RWPE2 (cell line): ENCODE measurements around the gene OR8D4.

Experiments used
- ATAC-seq: fragments of 200-7000 bp; cut with Tn5 transposase; 3 replicates; pipeline ENCODE4 v1.9.1; 2021; ENCODE audit warnings: low read depth
- DNase-seq: peaks from one replicate; pipeline ENCODE4 v3.0.0-alpha.2; 2020; ENCODE audit warnings: low spot score
- H3K27ac ChIP-seq: fragments of 450-650 bp; 2 replicates; pipeline ENCODE4 v1.5.1; 2017; ENCODE audit warnings: mild to moderate bottlenecking; ENCODE audit not compliant: poor library complexity, severe bottlenecking
- H3K27me3 ChIP-seq: fragments of 250-450 bp; sonication (Bioruptor Pico); 2 replicates; pipeline ENCODE4 v1.5.1; 2021; ENCODE audit warnings: mild to moderate bottlenecking, moderate library complexity; ENCODE audit not compliant: insufficient read depth, poor library complexity, severe bottlenecking
- H3K36me3 ChIP-seq: fragments of 250-450 bp; sonication (Bioruptor Pico); 2 replicates; pipeline ENCODE4 v1.5.1; 2020; ENCODE audit warnings: low read depth, mild to moderate bottlenecking, moderate library complexity
- H3K4me1 ChIP-seq: fragments of 250-450 bp; sonication (Bioruptor Pico); 2 replicates; pipeline ENCODE4 v1.5.1; 2021; ENCODE audit warnings: mild to moderate bottlenecking, moderate library complexity; ENCODE audit not compliant: insufficient read depth, poor library complexity, severe bottlenecking
- H3K4me3 ChIP-seq: fragments of 250-450 bp; sonication (Bioruptor Pico); 2 replicates; pipeline ENCODE4 v1.5.1; 2021; ENCODE audit warnings: mild to moderate bottlenecking, moderate library complexity; ENCODE audit not compliant: severe bottlenecking
- H3K9me3 ChIP-seq: fragments of 250-450 bp; sonication (Bioruptor Pico); 2 replicates; pipeline ENCODE4 v1.5.1; 2021; ENCODE audit warnings: mild to moderate bottlenecking, moderate library complexity; ENCODE audit not compliant: severe bottlenecking
- CTCF ChIP-seq: fragments of 450-650 bp; IDR thresholded peaks from one replicate; pipeline ENCODE4 v1.5.1; 2017; ENCODE audit warnings: mild to moderate bottlenecking, moderate library complexity; ENCODE audit not compliant: poor library complexity, severe bottlenecking

OR8D4 gene

GRCh38 chr11:123939317-123939716, 37.4 kb downstream of the OR8D4 start, which contains the start of gene OR4D5:
Gene OR4D5 (plus strand): TSS chr11:123939617. CDS start chr11:123939617, 0 bp downstream.
- DNase-seq (no peak), ATAC-seq (no peak)
- no peaks in the 10 kb centered on the region for H3K4me1 ChIP-seq
- TF ChIP-seq CTCF, result no peak
- no peaks in the 10 kb centered on the region for H3K36me3 ChIP-seq
- H3K27me3 ChIP-seq, result no peaks in the 10 kb centered on the region
- H3K4me3 ChIP-seq, result no peak within 1 kb of the TSS
- no peak within 1 kb of the TSS for H3K27ac ChIP-seq
- H3K9me3 ChIP-seq, result no peaks in the 10 kb centered on the region

- H3K27ac ChIP-seq, result no peak overlapping the region
- DNase-seq (no peak), ATAC-seq (no peak)
- H3K9me3 ChIP-seq, result no peaks in the 10 kb centered on the region
- H3K27me3 ChIP-seq, result no peaks in the 10 kb centered on the region
- H3K4me3 ChIP-seq, result no peak overlapping the region
- no peak for TF ChIP-seq CTCF
- no peaks in the 10 kb centered on the region for H3K4me1 ChIP-seq
- no peaks in the 10 kb centered on the region for H3K36me3 ChIP-seq
Observed at GRCh38 chr11:123942413-123942812, 40.4 kb downstream of the OR8D4 start.

GRCh38 chr11:123943738-123944137, 41.8 kb downstream of the OR8D4 start, which contains the start of gene OR6T1:
Gene OR6T1 (minus strand): TSS chr11:123943838. CDS start chr11:123943838, 0 bp downstream.
- Histone ChIP-seq H3K9me3 (no peaks in the 10 kb centered on the region), H3K4me3 (no peak within 1 kb of the TSS), H3K27me3 (no peaks in the 10 kb centered on the region), H3K36me3 (no peaks in the 10 kb centered on the region), H3K4me1 (no peaks in the 10 kb centered on the region), H3K27ac (no peak within 1 kb of the TSS)
- ATAC-seq (no peak), DNase-seq (no peak)
- no peak for TF ChIP-seq CTCF

- no peaks in the 10 kb centered on the region for H3K4me1 ChIP-seq
- no peaks in the 10 kb centered on the region for H3K27me3 ChIP-seq
- no peak for TF ChIP-seq CTCF
- ATAC-seq (no peak), DNase-seq (no peak)
- H3K36me3 ChIP-seq, result no peaks in the 10 kb centered on the region
- H3K9me3 ChIP-seq, result no peaks in the 10 kb centered on the region
- no peak overlapping the region for H3K27ac ChIP-seq
- H3K4me3 ChIP-seq, result no peak overlapping the region
Observed at GRCh38 chr11:123945132-123945531, 43.2 kb downstream of the OR8D4 start.

- Histone ChIP-seq H3K9me3 (no peaks in the 10 kb centered on the region), H3K36me3 (no peaks in the 10 kb centered on the region), H3K27me3 (no peaks in the 10 kb centered on the region), H3K27ac (no peak overlapping the region), H3K4me1 (no peaks in the 10 kb centered on the region), H3K4me3 (no peak overlapping the region)
- ATAC-seq (no peak), DNase-seq (no peak)
- TF ChIP-seq CTCF, result no peak
Observed at GRCh38 chr11:123956752-123957151, 54.8 kb downstream of the OR8D4 start.
